Brain microvascular endothelial cell (primary cell): ENCODE measurements around the gene MANEAL.

Experiments used
- DNase-seq: peaks from one replicate; pipeline ENCODE4 v3.0.0-alpha.2; 2020
- H3K27ac ChIP-seq: fragments of 250-450 bp; sonication (Bioruptor Pico); 2 replicates; pipeline ENCODE4 v1.5.1; 2020; ENCODE audit warnings: mild to moderate bottlenecking, moderate library complexity
- H3K27me3 ChIP-seq: fragments of 250-450 bp; sonication (Bioruptor Pico); replicated peaks from 2 replicates; pipeline ENCODE4 v1.5.1; 2020; ENCODE audit warnings: mild to moderate bottlenecking
- H3K36me3 ChIP-seq: fragments of 250-450 bp; sonication (Bioruptor Pico); replicated peaks from 2 replicates; pipeline ENCODE4 v1.5.1; 2020; ENCODE audit warnings: mild to moderate bottlenecking
- H3K4me3 ChIP-seq: 2 replicates; pipeline ENCODE4 v1.5.1; 2011; ENCODE audit warnings: low read depth, mild to moderate bottlenecking, control low read depth, low read length, moderate library complexity
- CTCF ChIP-seq: IDR thresholded peaks from 2 replicates; pipeline ENCODE4 v1.5.1; 2011; ENCODE audit warnings: low read depth, mild to moderate bottlenecking, moderate library complexity, low read length, control low read depth, inconsistent platforms; ENCODE audit errors: missing control alignments
- in situ Hi-C: cut with HindIII; loops from 2 replicates; pipeline ENCODE4 v1.10.0; 2017; ENCODE audit warnings: low sequenced_read_pairs, low pct_ligation_motif_present

Gene MANEAL

GRCh38 chr1:37840711-37841110 is 47.1 kb downstream of the MANEAL start:
- H3K4me3 ChIP-seq, result no peak overlapping the region
- no peak for TF ChIP-seq CTCF
- no peak overlapping the region for H3K27ac ChIP-seq
- no peaks in the 10 kb centered on the region for H3K27me3 ChIP-seq
- peaks cover 34% of the 10 kb centered on the region for H3K36me3 ChIP-seq
- in situ Hi-C loops, result no loop called here
- no peak for DNase-seq

GRCh38 chr1:37841652-37842051 is 48.0 kb downstream of the MANEAL start:
- Histone ChIP-seq H3K36me3 (peaks cover 28% of the 10 kb centered on the region), H3K27me3 (no peaks in the 10 kb centered on the region), H3K27ac (no peak overlapping the region), H3K4me3 (no peak overlapping the region)
- in situ Hi-C loops, result no loop called here
- TF ChIP-seq CTCF, result no peak
- no peak for DNase-seq

GRCh38 chr1:37844536-37844935 is 50.9 kb downstream of the MANEAL start:
- no peaks in the 10 kb centered on the region for H3K27me3 ChIP-seq
- DNase-seq, result no peak
- peaks cover 11% of the 10 kb centered on the region for H3K36me3 ChIP-seq
- no peak for TF ChIP-seq CTCF
- no peak overlapping the region for H3K4me3 ChIP-seq
- in situ Hi-C loops, result no loop called here
- no peak overlapping the region for H3K27ac ChIP-seq

- H3K4me3 ChIP-seq, result no peak overlapping the region
- TF ChIP-seq CTCF, result no peak
- no peaks in the 10 kb centered on the region for H3K27me3 ChIP-seq
- H3K36me3 ChIP-seq, result peaks cover 6% of the 10 kb centered on the region
- in situ Hi-C loops, result no loop called here
- H3K27ac ChIP-seq, result no peak overlapping the region
- DNase-seq, result no peak
Measured at GRCh38 chr1:37845049-37845646, 51.5 kb downstream of the MANEAL start.

- H3K4me3 ChIP-seq, result no peak overlapping the region
- H3K27me3 ChIP-seq, result no peaks in the 10 kb centered on the region
- no peak for TF ChIP-seq CTCF
- in situ Hi-C loops, result no loop called here
- peaks cover 6% of the 10 kb centered on the region for H3K36me3 ChIP-seq
- DNase-seq, result no peak
- H3K27ac ChIP-seq, result no peak overlapping the region
Measured at GRCh38 chr1:37845786-37846185, 52.1 kb downstream of the MANEAL start.
